Smooth muscle cell (in vitro differentiated cells): ENCODE data around the gene SARDH. TPM values are rescaled to one million over a fixed set of nuclear protein-coding genes. Genes with fewer than 3 reads are reported as not detected.
A peak's percentile ranks its signal among the peaks of the same experiment; 100 is the strongest.

Experiments
- DNase-seq: peaks from one replicate; lab custom pipeline; 2025; ENCODE audit not compliant: unreplicated experiment; lab: John Stamatoyannopoulos, UW
- H2AFZ ChIP-seq: fragments of 200-600 bp; sonication (generic); 2 replicates; pipeline ENCODE4 v1.6.0; 2016; ENCODE audit warnings: antibody characterized with exemption, low read depth, mild to moderate bottlenecking
- H3F3A ChIP-seq: fragments of 200-600 bp; sonication (generic); 2 replicates; pipeline ENCODE4 v1.6.0; 2017; ENCODE audit warnings: antibody characterized with exemption, low read depth
- H3K27ac ChIP-seq: fragments of 200-600 bp; sonication (generic); 2 replicates; pipeline ENCODE4 v1.5.1; 2016; ENCODE audit warnings: low read depth, mild to moderate bottlenecking
- H3K27me3 ChIP-seq: fragments of 200-600 bp; sonication (generic); 2 replicates; pipeline ENCODE4 v1.6.1; 2016; ENCODE audit warnings: low read depth, mild to moderate bottlenecking
- H3K36me3 ChIP-seq: fragments of 200-600 bp; sonication (generic); 2 replicates; pipeline ENCODE4 v1.5.1; 2016; ENCODE audit warnings: low read depth
- H3K4me1 ChIP-seq: fragments of 200-600 bp; sonication (generic); 2 replicates; pipeline ENCODE4 v1.5.1; 2016; ENCODE audit warnings: low read depth
- H3K4me2 ChIP-seq: fragments of 200-600 bp; sonication (generic); 2 replicates; pipeline ENCODE4 v1.6.0; 2016; ENCODE audit warnings: mild to moderate bottlenecking
- H3K4me3 ChIP-seq: fragments of 200-600 bp; sonication (generic); 2 replicates; pipeline ENCODE4 v1.5.1; 2016; ENCODE audit warnings: mild to moderate bottlenecking
- H3K79me2 ChIP-seq: fragments of 200-600 bp; sonication (generic); 2 replicates; pipeline ENCODE4 v1.6.0; 2016; ENCODE audit warnings: low read depth, mild to moderate bottlenecking
- H3K9ac ChIP-seq: fragments of 200-600 bp; sonication (generic); 2 replicates; pipeline ENCODE4 v1.6.0; 2016; ENCODE audit warnings: low read depth
- H3K9me3 ChIP-seq: fragments of 200-600 bp; sonication (generic); replicated peaks from 2 replicates; pipeline ENCODE4 v1.5.1; 2016; ENCODE audit warnings: low read depth
- H4K20me1 ChIP-seq: fragments of 200-600 bp; sonication (generic); 2 replicates; pipeline ENCODE4 v1.6.0; 2016; ENCODE audit warnings: low read depth
- CTCF ChIP-seq: fragments of 200-600 bp; sonication (generic); IDR thresholded peaks from 2 replicates; pipeline ENCODE4 v1.5.1; 2017; ENCODE audit warnings: borderline replicate concordance, mild to moderate bottlenecking, antibody characterized with exemption; ENCODE audit not compliant: insufficient read depth, poor library complexity, severe bottlenecking
- WGBS: methylation state at CpG from one replicate; pipeline ENCODE4 v1.1.7; 2016; ENCODE audit warnings: low lambda C conversion rate; 5-methylcytosine and 5-hydroxymethylcytosine counted together
- polyA plus RNA-seq: library from polyadenylated mRNA; unstranded; fragments of >200 nt; fragmentation: Nextera tagmentation; extraction: Ambion mirVana; gene quantifications from 2 replicates; pipeline ENCODE4 v1.2.1, GENCODE V29; 2016
- total RNA-seq: library from RNA; depleted of rRNA; stranded (reverse); fragments of >200 nt; gene quantifications from 2 replicates; pipeline ENCODE4 v1.2.3, GENCODE V29; 2014

Gene SARDH
- total and polyA plus RNA-seq, 2 experiments from 2014 or later = 3.3 to 10.1 TPM

- 93% methylated on average over 30 of the region's 30 CpGs for WGBS
- no peak for DNase-seq
- H3K36me3 ChIP-seq = no peaks in the 10 kb centered on the region
- no peak overlapping the region for H3K4me3 ChIP-seq
- no peak for TF ChIP-seq CTCF
- no peaks in the 10 kb centered on the region for H4K20me1 ChIP-seq
- H3F3A ChIP-seq = no peaks in the 10 kb centered on the region
- no peaks in the 10 kb centered on the region for H3K9me3 ChIP-seq
- H3K79me2 ChIP-seq = no peaks in the 10 kb centered on the region
- no peaks in the 10 kb centered on the region for H3K4me1 ChIP-seq
- no peak overlapping the region for H3K27ac ChIP-seq
- no peaks in the 10 kb centered on the region for H3K27me3 ChIP-seq
- no peak overlapping the region for H2AFZ ChIP-seq
- H3K4me2 ChIP-seq = no peak overlapping the region
- H3K9ac ChIP-seq = no peak overlapping the region
Observed at GRCh38 chr9:133708246-133709014, 29.7 kb downstream of the SARDH start.

- H3F3A ChIP-seq = no peaks in the 10 kb centered on the region
- H4K20me1 ChIP-seq = no peaks in the 10 kb centered on the region
- no peak for TF ChIP-seq CTCF
- H2AFZ ChIP-seq = no peak overlapping the region
- H3K4me1 ChIP-seq = peaks cover 2% of the 10 kb centered on the region
- H3K9ac ChIP-seq = no peak overlapping the region
- no peak overlapping the region for H3K4me3 ChIP-seq
- peak overlapping the region; percentile 39 for H3K27ac ChIP-seq
- H3K9me3 ChIP-seq = no peaks in the 10 kb centered on the region
- 92% methylated on average over 13 of the region's 15 CpGs for WGBS
- DNase-seq = no peak
- no peak overlapping the region for H3K4me2 ChIP-seq
- H3K36me3 ChIP-seq = no peaks in the 10 kb centered on the region
- H3K79me2 ChIP-seq = no peaks in the 10 kb centered on the region
- no peaks in the 10 kb centered on the region for H3K27me3 ChIP-seq
Observed at GRCh38 chr9:133707763-133708245, 30.3 kb downstream of the SARDH start.

- no peak for TF ChIP-seq CTCF
- H3K27me3 ChIP-seq = no peaks in the 10 kb centered on the region
Observed at GRCh38 chr9:133707065-133707762, 30.9 kb downstream of the SARDH start.

More at GRCh38 chr9:133707065-133707762, 30.9 kb downstream of the SARDH start:
- DNase-seq = no peak
- H2AFZ ChIP-seq = no peak overlapping the region
- H3K4me1 ChIP-seq = peaks cover 8% of the 10 kb centered on the region
- no peak overlapping the region for H3K4me3 ChIP-seq
- no peaks in the 10 kb centered on the region for H3K79me2 ChIP-seq
- no peaks in the 10 kb centered on the region for H3K9me3 ChIP-seq
- H3F3A ChIP-seq = no peaks in the 10 kb centered on the region
- no peak overlapping the region for H3K4me2 ChIP-seq
- no peak overlapping the region for H3K9ac ChIP-seq
- H4K20me1 ChIP-seq = no peaks in the 10 kb centered on the region
- peak overlapping the region; percentile 39 for H3K27ac ChIP-seq
- H3K36me3 ChIP-seq = no peaks in the 10 kb centered on the region
- 70% methylated on average over 17 of the region's 17 CpGs for WGBS
